GM10266 (cell line): ENCODE results near the gene OXSR1.

ENCODE experiments used
- DNase-seq: peaks from one replicate; pipeline ENCODE4 v3.0.0; 2012; ENCODE audit errors: extremely low spot score
- CTCF ChIP-seq: IDR thresholded peaks from 2 replicates; pipeline ENCODE4 v1.5.1; 2012; ENCODE audit warnings: mild to moderate bottlenecking, low read depth; ENCODE audit not compliant: control insufficient read depth, insufficient read depth; ENCODE audit errors: missing control alignments

Gene OXSR1

GRCh38 chr3:38124324-38125122 is 40.8 kb upstream of the OXSR1 start:
- TF ChIP-seq CTCF, result no peak
- DNase-seq, result no peak

- DNase-seq, result no peak
- TF ChIP-seq CTCF, result no peak
Observed at GRCh38 chr3:38125305-38126120, 39.8 kb upstream of the OXSR1 start.

GRCh38 chr3:38126121-38126892 is 39.0 kb upstream of the OXSR1 start:
- no peak for TF ChIP-seq CTCF
- no peak for DNase-seq

GRCh38 chr3:38127611-38128302 is 37.6 kb upstream of the OXSR1 start:
- TF ChIP-seq CTCF, result no peak

GRCh38 chr3:38128303-38128655 is 37.1 kb upstream of the OXSR1 start:
- no peak for TF ChIP-seq CTCF
- no peak for DNase-seq

More at GRCh38 chr3:38127611-38128302, 37.6 kb upstream of the OXSR1 start:
- no peak for DNase-seq

GRCh38 chr3:38129058-38129457 is 36.3 kb upstream of the OXSR1 start:
- no peak for DNase-seq
- TF ChIP-seq CTCF, result no peak
